DOHH2 (cell line): ENCODE results near the gene GASK1B.

Source experiments
- H3F3A ChIP-seq: fragments of 200-600 bp; sonication (generic), shearing (Covaris generic); 2 replicates; pipeline ENCODE4 v1.6.0; 2016; ENCODE audit warnings: antibody characterized with exemption, mild to moderate bottlenecking; ENCODE audit not compliant: control insufficient read depth, insufficient read depth
- H3K27ac ChIP-seq: fragments of 200-600 bp; sonication (generic); 2 replicates; pipeline ENCODE4 v1.5.1; 2014; ENCODE audit warnings: low read depth, mild to moderate bottlenecking, low read length, moderate library complexity
- H3K27me3 ChIP-seq: fragments of 200-600 bp; sonication (generic); 2 replicates; pipeline ENCODE4 v1.6.1; 2014; ENCODE audit warnings: mild to moderate bottlenecking, low read length, mixed read lengths; ENCODE audit not compliant: control insufficient read depth
- H3K36me3 ChIP-seq: fragments of 200-600 bp; sonication (generic); 2 replicates; pipeline ENCODE4 v1.6.1; 2014; ENCODE audit warnings: mild to moderate bottlenecking, low read length, moderate library complexity, mixed read lengths; ENCODE audit not compliant: control insufficient read depth
- H3K4me1 ChIP-seq: fragments of 200-600 bp; sonication (generic); 2 replicates; pipeline ENCODE4 v1.6.1; 2014; ENCODE audit warnings: mild to moderate bottlenecking, low read length, mixed read lengths; ENCODE audit not compliant: control insufficient read depth
- H3K4me2 ChIP-seq: fragments of 200-600 bp; sonication (generic); 2 replicates; pipeline ENCODE4 v1.6.0; 2014; ENCODE audit warnings: mild to moderate bottlenecking, low read length, moderate library complexity
- H3K4me3 ChIP-seq: fragments of 200-600 bp; sonication (generic); 2 replicates; pipeline ENCODE4 v1.5.1; 2014; ENCODE audit warnings: mild to moderate bottlenecking, low read length, mixed read lengths
- H3K79me2 ChIP-seq: fragments of 200-600 bp; sonication (generic); 2 replicates; pipeline ENCODE4 v1.6.1; 2014; ENCODE audit warnings: mild to moderate bottlenecking, low read length, mixed read lengths; ENCODE audit not compliant: control insufficient read depth
- H3K9me2 ChIP-seq: fragments of 200-600 bp; sonication (generic); replicated peaks from 2 replicates; pipeline ENCODE4 v1.6.1; 2014; ENCODE audit warnings: mild to moderate bottlenecking, low read length, mixed read lengths; ENCODE audit not compliant: control insufficient read depth
- H3K9me3 ChIP-seq: fragments of 200-600 bp; sonication (generic); 2 replicates; pipeline ENCODE4 v1.6.1; 2014; ENCODE audit warnings: antibody characterized with exemption, low read length, mixed read lengths; ENCODE audit not compliant: control insufficient read depth, insufficient read depth
- H4K20me1 ChIP-seq: fragments of 200-600 bp; sonication (generic); 2 replicates; pipeline ENCODE4 v1.6.0; 2014; ENCODE audit warnings: low read depth, mild to moderate bottlenecking, antibody characterized with exemption, low read length, moderate library complexity; ENCODE audit not compliant: control insufficient read depth, insufficient read depth
- EZH2phosphoT487 ChIP-seq: fragments of 200-600 bp; sonication (generic); IDR thresholded peaks from 2 replicates; pipeline ENCODE4 v1.6.1; 2017; ENCODE audit warnings: borderline replicate concordance, mild to moderate bottlenecking, antibody characterized with exemption, low read length, moderate library complexity, mixed read lengths
- TF ChIP-seq, protein P1 (sequence below): fragments of 200-600 bp; sonication (generic); IDR thresholded peaks from one replicate; pipeline ENCODE4 v1.5.1; 2014; ENCODE audit warnings: antibody characterized with exemption, mild to moderate bottlenecking, low read depth, low read length; ENCODE audit not compliant: poor library complexity, severe bottlenecking

GASK1B gene

DNA sequence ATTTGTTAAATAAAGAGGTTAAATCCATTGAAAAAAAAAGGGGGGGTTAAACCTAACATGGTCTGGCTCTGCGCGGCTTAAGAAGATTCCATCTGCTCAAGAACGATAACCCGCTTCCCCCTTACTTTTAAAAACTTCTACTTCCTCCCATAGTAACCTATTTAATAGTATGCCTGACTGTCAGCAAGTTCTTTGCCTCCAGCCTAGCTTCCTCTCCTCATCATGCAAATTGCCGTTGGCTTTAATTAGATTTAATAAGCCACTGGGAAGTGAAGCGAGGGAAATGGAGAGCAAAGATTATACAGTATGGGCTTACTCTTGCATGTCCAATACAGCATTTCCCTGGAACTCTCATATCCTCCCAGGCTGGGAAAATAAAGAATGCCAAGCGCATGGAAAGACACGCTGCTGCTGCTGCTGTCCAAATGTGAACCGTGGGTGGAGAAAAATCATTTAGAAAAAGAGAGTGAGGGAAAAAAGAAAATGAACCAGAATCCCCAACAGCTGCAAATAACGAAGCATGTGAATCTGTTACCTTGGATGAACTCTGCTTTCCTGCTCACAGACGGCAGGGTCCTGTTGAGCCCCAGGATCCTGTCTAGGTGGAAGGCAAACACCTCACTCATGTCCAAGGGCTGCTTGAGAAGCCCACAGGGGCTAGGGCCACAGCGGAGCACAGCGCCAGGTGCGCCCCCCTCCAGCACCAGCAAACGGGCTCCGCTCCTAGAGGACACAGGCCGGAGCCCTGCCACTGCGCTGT, 2.7 kb downstream of the GASK1B start:
- no peaks in the 10 kb centered on the region for H3K9me2 ChIP-seq
- peak overlapping the region; percentile 36; the same call in 1 of the 2 replicates for H3K27ac ChIP-seq
- H3K79me2 ChIP-seq, result no peaks in the 10 kb centered on the region
- TF ChIP-seq, protein P1, sequence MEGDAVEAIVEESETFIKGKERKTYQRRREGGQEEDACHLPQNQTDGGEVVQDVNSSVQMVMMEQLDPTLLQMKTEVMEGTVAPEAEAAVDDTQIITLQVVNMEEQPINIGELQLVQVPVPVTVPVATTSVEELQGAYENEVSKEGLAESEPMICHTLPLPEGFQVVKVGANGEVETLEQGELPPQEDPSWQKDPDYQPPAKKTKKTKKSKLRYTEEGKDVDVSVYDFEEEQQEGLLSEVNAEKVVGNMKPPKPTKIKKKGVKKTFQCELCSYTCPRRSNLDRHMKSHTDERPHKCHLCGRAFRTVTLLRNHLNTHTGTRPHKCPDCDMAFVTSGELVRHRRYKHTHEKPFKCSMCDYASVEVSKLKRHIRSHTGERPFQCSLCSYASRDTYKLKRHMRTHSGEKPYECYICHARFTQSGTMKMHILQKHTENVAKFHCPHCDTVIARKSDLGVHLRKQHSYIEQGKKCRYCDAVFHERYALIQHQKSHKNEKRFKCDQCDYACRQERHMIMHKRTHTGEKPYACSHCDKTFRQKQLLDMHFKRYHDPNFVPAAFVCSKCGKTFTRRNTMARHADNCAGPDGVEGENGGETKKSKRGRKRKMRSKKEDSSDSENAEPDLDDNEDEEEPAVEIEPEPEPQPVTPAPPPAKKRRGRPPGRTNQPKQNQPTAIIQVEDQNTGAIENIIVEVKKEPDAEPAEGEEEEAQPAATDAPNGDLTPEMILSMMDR, result no peak
- TF ChIP-seq EZH2phosphoT487, result no peak
- H3K9me3 ChIP-seq, result no peaks in the 10 kb centered on the region
- H3K4me1 ChIP-seq, result peaks cover 17% of the 10 kb centered on the region
- peak overlapping the region; percentile 4 for H3K4me2 ChIP-seq
- H3F3A ChIP-seq, result no peaks in the 10 kb centered on the region
- peaks cover 7% of the 10 kb centered on the region for H3K27me3 ChIP-seq
- H3K4me3 ChIP-seq, result peak overlapping the region; percentile 47
- H4K20me1 ChIP-seq, result no peaks in the 10 kb centered on the region
- H3K36me3 ChIP-seq, result no peaks in the 10 kb centered on the region

DNA sequence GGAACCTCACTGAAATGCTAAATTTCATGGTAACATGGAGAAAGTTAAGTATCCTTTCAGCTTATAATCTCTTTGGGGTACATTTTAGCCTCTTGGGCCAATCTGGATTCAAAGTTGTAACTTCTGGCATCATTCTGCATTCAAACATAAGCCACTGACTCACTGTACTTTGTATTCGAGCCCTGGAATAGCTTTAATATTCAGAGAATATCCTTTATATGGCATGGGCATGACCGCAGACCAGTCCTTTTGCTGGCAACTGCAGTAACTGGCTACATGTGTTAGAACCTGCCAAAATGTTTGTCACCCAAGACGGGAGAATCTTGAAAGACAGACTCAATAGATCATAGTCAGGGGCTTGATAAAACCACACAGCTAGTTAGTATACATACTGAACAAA, 3.3 kb downstream of the GASK1B start:
- TF ChIP-seq EZH2phosphoT487, result no peak
- TF ChIP-seq, protein P1, result no peak
- H3K4me2 ChIP-seq, result peak overlapping the region; percentile 44
- no peaks in the 10 kb centered on the region for H3K79me2 ChIP-seq
- H3K27me3 ChIP-seq, result peaks cover 4% of the 10 kb centered on the region
- H3K9me3 ChIP-seq, result no peaks in the 10 kb centered on the region
- H3K27ac ChIP-seq, result 0 out of 2 replicates have a peak overlapping the region, but pooled peaks have one; percentile 10
- peak overlapping the region; percentile 47 for H3K4me3 ChIP-seq
- peaks cover 17% of the 10 kb centered on the region for H3K4me1 ChIP-seq
- H4K20me1 ChIP-seq, result no peaks in the 10 kb centered on the region
- H3F3A ChIP-seq, result no peaks in the 10 kb centered on the region
- H3K9me2 ChIP-seq, result no peaks in the 10 kb centered on the region
- no peaks in the 10 kb centered on the region for H3K36me3 ChIP-seq

DNA sequence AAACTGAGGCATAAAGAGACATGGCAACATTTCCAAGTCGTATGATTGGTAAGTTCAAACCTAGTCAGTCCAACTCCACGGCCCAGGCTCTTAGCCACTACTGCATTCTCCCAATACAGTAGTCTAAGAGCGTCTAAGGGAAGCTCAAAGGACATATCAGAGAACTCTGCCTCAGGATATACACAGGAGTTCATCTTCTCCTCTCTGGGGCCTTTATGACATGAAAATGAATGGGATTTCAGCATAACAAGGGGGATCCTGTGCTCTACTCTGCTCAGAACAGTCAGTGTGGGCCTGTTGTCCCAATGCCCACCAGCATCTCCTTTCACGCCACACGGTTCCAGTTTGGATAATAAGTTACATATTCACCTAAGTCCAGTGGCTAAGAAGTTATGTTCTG, 4.2 kb downstream of the GASK1B start:
- Histone ChIP-seq H3K9me3 (no peaks in the 10 kb centered on the region), H3F3A (no peaks in the 10 kb centered on the region), H4K20me1 (no peaks in the 10 kb centered on the region), H3K36me3 (no peaks in the 10 kb centered on the region), H3K4me2 (no peak overlapping the region), H3K27ac (no peak overlapping the region), H3K27me3 (peaks cover 4% of the 10 kb centered on the region), H3K79me2 (no peaks in the 10 kb centered on the region), H3K4me1 (peaks cover 17% of the 10 kb centered on the region), H3K4me3 (peak overlapping the region; percentile 47; the same call in 1 of the 2 replicates), H3K9me2 (no peaks in the 10 kb centered on the region)
- TF ChIP-seq EZH2phosphoT487, result no peak
- TF ChIP-seq, protein P1, result no peak
